ENCODE measurements around the gene CSF3R. TPM values are rescaled to one million over a fixed set of nuclear protein-coding genes. Genes with fewer than 3 reads are reported as not detected.

The CSF3R gene
- total RNA-seq, 4 donors from 2014 or later = 17.5 to 62.7 (median 21.3) TPM

- TF ChIP-seq CTCF (IDR thresholded peaks at IDR 0.05; ENCODE audit: low read depth) = no peak
These were observed 14.5 kb upstream of the CSF3R start for GRCh38 chr1:36497207-36497606.

GRCh38 chr1:36494971-36495370 lies 12.3 kb upstream of the CSF3R start:
- no peak for TF ChIP-seq CTCF (IDR thresholded peaks at IDR 0.05; ENCODE audit: low read depth)

GRCh38 chr1:36493524-36493923 lies 10.8 kb upstream of the CSF3R start:
- TF ChIP-seq CTCF (IDR thresholded peaks at IDR 0.05; ENCODE audit: low read depth) = no peak

GRCh38 chr1:36492491-36492890 lies 9.8 kb upstream of the CSF3R start:
- TF ChIP-seq CTCF (IDR thresholded peaks at IDR 0.05; ENCODE audit: low read depth) = no peak

GRCh38 chr1:36487906-36488305 lies 5.2 kb upstream of the CSF3R start:
- TF ChIP-seq CTCF (IDR thresholded peaks at IDR 0.05; ENCODE audit: low read depth) = no peak

GRCh38 chr1:36486439-36487335 lies 4.0 kb upstream of the CSF3R start:
- TF ChIP-seq CTCF (IDR thresholded peaks at IDR 0.05; ENCODE audit: low read depth) = no peak

GRCh38 chr1:36486093-36486438 lies 3.4 kb upstream of the CSF3R start:
- TF ChIP-seq CTCF (IDR thresholded peaks at IDR 0.05; ENCODE audit: low read depth) = no peak

All from subcutaneous adipose tissue (tissue), 4 donors.